Effector CD8-positive, alpha-beta T cell (primary cell): Measurements from ENCODE around the gene CAPRIN1.

Source experiments
- DNase-seq: peaks from one replicate; lab custom pipeline; 2025; lab: John Stamatoyannopoulos, UW
- total RNA-seq, 4 experiments: gene quantifications; one replicate each; lab custom pipeline; 2026; lab: John Stamatoyannopoulos, UW

CAPRIN1 gene, protein sequence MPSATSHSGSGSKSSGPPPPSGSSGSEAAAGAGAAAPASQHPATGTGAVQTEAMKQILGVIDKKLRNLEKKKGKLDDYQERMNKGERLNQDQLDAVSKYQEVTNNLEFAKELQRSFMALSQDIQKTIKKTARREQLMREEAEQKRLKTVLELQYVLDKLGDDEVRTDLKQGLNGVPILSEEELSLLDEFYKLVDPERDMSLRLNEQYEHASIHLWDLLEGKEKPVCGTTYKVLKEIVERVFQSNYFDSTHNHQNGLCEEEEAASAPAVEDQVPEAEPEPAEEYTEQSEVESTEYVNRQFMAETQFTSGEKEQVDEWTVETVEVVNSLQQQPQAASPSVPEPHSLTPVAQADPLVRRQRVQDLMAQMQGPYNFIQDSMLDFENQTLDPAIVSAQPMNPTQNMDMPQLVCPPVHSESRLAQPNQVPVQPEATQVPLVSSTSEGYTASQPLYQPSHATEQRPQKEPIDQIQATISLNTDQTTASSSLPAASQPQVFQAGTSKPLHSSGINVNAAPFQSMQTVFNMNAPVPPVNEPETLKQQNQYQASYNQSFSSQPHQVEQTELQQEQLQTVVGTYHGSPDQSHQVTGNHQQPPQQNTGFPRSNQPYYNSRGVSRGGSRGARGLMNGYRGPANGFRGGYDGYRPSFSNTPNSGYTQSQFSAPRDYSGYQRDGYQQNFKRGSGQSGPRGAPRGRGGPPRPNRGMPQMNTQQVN
- 241 to 304 (median 274) reads per million in 4 experiments for total RNA-seq

GRCh38 chr11:34051349-34052035 is at the start of gene CAPRIN1:
CAPRIN1 (plus strand) TSS chr11:34051731; CDS start chr11:34052421, 690 bp downstream.
- DNase-seq: peak; percentile 67

GRCh38 chr11:34002420-34002819 is 49.1 kb upstream of the CAPRIN1 start:
- DNase-seq: no peak

DNA sequence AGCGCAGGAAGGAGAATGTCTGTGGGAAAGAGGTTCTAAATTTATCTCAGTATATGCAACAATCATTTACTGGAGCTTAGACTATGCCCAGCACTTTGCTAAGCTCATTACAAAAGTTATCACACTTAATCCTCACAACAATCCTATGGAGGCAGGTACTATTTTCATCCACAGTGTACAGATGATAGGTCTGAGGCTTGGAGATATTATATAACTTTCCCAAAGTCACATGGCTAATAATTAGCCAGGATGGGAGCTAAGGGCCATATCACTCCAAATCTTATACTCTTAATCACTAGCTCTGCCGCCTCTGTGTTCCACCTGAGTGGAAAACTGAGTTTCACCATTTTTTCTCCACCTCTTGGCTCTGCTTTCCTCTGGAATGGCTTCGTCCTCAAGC is 47.3 kb upstream of the CAPRIN1 start:
- no peak for DNase-seq

DNA sequence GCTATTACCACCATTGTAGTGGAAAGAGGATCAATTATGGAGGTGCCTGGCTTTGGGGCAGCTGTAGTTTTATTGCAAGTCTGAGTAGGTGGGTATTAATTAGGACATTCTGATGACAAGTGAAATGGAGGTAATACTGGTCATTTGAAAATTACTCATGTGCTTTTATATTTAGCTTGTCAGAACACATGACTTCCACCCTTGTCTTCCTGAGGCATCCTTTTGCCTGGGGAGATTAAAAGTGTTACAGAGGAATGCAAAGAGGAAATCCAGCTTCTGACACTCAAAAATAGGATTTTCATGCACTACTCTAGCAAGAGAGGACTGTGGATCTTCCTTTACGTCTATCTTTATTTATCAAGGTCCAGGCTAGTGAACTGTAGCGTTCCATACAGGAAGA is 44.7 kb upstream of the CAPRIN1 start:
- DNase-seq: no peak

GRCh38 chr11:34012734-34013133 is 38.8 kb upstream of the CAPRIN1 start:
- DNase-seq: no peak

DNA sequence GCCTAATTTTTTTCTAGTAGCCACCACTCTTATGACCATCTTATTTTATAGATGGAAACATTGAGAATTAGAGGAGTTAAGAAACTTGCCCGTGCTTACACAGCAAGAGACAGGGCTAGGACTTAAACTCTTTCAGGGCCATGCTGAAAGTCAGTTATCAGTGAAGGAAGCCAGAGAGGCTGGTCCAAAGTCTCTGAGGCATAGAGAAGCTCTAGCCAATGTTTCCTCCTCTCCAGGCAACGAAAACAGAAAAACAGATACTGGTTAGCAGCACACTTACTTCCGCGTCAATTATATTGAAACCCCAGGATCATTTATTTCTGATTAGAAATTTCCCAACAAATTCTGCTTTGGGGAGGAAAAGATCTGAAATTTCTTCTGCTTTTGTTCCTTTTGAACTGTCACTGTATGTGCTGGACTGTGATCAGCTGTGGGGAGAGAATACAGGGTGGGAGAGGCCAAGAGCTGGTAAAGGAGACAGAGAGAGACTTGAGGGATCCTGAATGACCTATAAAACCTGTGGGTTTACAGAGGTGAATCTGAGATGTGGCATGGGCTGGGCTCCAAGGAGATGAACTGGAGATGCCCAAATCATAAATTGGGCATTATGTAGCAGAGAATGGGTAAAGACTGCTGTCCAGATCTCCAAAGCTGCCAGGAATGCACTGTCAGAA is 37.5 kb upstream of the CAPRIN1 start:
- DNase-seq: no peak

- no peak for DNase-seq
Observed at GRCh38 chr11:34021977-34022735, 29.4 kb upstream of the CAPRIN1 start.

- DNase-seq: no peak
Observed at GRCh38 chr11:34026432-34026831, 25.1 kb upstream of the CAPRIN1 start.

DNA sequence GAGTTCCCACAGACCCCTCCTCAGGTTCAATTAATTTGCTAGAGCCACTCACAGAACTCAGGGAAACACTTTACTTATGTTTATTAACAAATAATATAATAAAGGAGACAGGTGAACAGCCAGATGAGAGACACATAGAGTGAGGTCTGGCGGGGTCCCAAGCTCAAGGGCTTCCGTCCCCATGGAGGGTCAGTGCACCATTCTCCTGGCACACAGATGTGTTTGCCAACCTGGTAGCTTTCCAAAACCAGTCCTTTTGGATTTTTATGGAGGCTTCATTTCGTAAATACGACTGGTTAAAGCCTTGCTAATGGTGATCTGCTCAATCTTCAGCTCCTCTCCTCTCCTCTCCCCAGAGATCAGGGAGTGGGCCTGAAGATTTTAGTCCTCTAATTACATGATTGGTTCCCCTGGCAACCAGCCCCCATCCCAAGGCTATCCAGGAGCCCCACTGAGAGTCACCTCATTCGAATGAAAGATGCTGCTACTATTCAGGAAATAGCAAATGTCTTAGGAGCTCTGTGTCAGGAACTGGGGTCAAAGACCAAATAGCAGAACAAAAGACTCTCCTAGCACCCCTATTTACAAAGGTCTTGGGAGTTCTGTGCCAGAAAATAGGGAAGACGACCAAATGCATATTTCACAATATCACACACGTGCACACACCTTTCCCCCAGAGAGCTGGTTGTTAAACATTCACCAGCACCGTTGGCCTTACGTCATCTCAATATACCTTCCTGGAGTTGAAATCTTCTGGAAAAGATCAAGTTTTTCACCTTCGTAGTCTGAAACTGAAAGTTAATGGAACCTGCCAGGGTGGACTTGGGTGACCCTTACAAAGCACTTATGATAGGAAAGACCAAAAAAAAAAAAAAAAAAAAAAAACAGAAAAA is 23.8 kb upstream of the CAPRIN1 start:
- no peak for DNase-seq

DNA sequence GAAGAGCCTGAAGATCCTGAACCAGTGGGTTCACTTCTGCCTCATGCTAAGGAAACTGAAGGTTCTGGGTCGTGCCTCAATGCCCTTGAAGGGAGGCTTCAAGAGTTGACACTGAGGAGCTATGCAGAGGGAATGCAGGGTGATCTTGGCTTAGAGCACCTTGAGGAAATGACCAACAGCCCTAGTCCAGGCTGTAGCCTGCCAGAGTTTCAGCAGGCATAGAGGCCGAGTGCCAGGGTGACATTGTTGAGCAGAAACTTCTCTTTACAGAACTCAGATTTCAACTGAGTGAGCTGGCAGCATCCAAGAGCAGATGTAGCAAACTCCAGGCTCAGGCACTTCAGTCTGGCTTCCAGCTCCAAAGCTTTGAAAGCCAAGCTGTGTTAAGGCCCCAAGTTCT is 23.1 kb upstream of the CAPRIN1 start:
- no peak for DNase-seq

DNA sequence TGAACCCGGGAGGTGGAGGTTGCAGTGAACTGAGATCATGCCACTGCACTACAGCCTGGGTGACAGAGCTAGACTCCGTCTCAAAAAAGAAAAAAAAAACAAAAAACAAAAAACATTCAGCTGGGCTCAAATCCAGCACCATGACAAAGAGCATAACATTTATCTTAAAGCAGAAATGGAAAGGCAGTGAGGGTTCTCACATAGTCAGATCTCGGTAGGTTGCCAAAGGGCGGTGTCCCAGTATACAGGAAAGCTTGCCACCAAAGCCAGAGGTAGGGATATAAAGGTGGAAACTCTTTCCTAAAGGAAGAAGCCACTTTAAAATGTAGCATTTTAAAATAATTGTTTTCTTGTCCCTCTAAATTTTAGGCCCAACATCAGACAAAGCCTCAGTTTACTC is 22.4 kb upstream of the CAPRIN1 start:
- DNase-seq: no peak

- DNase-seq: no peak
Observed at GRCh38 chr11:34030382-34030781, 21.1 kb upstream of the CAPRIN1 start.

DNA sequence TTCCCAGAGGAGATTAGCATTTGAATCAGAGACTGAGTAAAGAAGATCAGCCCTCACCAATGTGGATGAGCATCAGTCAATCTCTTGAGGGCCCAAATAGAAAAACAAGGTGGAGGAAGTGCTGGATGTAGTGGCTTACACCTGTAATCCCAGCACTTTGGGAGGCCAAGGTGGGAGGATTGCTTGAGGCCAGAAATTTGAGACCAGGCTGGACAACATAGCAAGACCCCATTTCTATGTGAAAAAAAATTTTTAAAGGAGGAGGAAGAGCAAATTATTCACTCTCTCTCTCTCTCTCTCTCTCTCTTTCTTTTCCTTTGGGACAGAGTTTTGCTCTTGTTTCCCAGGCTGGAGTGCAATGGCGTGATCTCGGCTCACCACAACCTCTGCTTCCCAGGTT is 18.1 kb upstream of the CAPRIN1 start:
- DNase-seq: no peak

DNA sequence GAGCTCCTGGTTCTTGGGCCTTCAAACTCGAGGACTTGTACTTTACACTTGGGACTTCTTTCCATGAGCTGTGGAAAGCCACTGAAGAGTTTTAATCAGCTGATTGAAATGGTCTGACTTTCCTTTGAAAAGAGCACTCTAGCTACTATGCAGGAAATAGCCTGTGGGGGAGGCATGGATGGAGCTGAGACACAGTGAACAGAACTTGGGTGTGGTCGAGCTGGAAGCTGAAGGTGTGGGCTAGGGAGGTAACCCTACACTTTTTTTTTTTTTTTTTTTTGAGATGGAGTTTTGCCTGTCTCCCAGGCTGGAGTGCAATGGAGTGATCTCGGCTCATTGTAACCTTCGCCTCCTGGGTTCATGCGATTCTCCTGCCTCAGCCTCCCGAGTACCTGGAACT is 17.5 kb upstream of the CAPRIN1 start:
- no peak for DNase-seq

DNA sequence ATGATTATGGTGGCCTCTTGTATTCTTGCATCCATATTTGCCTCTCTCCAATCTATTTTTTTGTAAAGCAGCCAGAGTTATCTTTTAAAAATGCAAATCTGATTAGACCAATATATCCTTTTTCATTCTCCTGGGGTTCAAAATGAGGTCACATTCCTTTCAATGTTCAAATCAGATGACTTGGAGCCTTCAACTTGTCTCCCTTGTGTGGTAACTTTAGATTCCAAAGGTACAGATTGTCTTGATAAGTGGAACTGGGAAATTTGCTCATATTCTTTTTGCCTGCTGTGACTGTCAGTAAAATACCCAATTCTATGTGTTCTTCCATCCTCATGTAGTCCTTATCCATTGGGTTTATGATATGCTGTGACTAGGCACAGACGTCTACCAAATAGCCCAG is 15.1 kb upstream of the CAPRIN1 start:
- no peak for DNase-seq

DNA sequence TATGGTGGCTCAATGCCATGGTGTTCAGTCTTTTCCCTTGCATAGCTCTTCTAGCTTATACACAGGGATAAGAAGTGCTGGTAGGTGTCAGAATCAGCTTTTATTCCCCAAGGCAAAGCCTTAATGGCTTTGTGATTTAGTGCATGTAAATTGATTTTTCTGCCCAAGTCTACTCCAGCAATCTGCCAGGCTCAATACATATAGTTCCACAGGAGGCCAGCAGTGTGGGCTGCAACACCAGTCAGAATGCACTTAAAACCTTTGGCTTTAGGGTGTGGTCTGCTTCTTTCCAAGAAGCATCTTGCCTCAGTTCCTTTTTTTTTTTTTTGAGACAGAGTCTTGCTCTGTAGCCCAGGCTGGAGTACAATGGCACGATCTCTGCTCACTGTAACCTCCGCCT is 14.5 kb upstream of the CAPRIN1 start:
- no peak for DNase-seq

DNA sequence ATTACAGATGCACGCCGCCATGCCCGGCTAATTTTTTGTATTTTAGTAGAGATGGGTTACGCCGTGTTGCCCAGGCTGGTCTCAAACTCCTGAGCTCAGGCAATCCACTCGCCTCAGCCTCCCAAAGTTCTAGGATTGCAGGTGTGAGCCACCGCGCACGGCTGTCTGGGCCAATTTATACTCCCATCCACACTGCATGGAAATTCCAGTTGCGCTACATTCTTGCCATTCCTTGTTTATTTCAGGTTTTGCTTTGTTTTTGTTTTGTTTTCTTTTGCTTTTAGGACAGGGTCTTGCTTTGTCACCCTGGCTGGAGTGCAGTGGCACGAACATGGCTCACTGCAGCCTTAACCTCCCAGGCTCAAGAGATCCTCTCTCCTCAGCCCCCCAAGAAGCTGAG is 11.0 kb upstream of the CAPRIN1 start:
- DNase-seq: no peak

DNA sequence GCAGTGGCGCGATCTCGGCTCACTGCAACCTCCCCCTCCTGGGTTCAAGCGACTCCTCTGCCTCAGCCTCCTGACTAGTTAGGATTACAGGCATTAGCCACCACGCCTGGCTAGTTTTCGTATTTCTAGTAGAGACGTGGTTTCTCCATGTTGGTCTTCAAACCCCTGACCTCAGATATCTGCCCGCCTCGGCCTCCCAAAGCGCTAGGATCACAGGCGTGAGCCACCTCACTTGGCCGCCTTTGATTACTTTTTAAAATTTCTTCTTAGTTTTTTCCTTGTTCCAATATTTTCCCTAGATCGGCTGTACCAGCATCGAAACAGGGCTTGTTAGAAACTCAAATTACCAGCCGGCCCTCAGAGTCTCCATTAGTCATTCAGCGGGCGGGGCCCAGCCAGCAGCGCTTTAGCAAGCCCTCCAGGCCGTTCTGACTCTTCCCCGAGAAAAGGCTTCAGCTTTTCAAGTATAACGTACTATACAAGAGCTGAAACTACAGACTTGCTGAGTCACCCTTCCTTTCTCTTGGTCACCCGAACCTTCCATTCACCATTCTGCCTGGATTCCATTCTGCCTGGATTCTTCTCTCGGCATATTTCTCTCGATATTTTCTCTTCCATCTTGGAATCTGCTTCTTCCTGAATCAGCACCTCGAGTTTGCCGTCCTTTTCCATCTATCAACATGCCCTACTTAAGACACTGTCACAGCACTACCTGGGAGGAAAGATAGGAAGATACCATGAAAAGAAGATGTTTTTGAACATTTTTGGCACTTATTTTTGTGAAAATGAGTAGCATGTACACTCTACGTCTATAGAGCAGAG is 6.7 kb upstream of the CAPRIN1 start:
- DNase-seq: no peak

- DNase-seq: no peak
Observed at GRCh38 chr11:34049028-34049427, 2.5 kb upstream of the CAPRIN1 start.
